ENCODE measurements around the gene ELMOD2. TPM values are rescaled to one million over a fixed set of nuclear protein-coding genes. Genes with fewer than 3 reads are reported as not detected.

The ELMOD2 gene
- total and polyA plus RNA-seq, 2 of the 13 experiments (the other 11 are each of a cell fraction or from before 2014, with no cell fraction given), result 10.2 to 38.1 TPM

GRCh38 chr4:140575489-140575888, 51.5 kb downstream of the ELMOD2 start (continued):
- TF ChIP-seq ZNF609 (CRISPR knock-in tag; IDR thresholded peaks at IDR 0.05; ENCODE audit: borderline replicate concordance) (no peak), CSRNP2 (CRISPR knock-in tag; conservative IDR thresholded peaks at IDR 0.05; ENCODE audit: low read depth) (no peak), KDM3A (CRISPR knock-in tag; IDR thresholded peaks at IDR 0.05; ENCODE audit: low read depth) (no peak), ZMAT5 (CRISPR knock-in tag; IDR thresholded peaks at IDR 0.05; ENCODE audit: borderline replicate concordance, low read depth) (no peak), ZNF615 (CRISPR knock-in tag; IDR thresholded peaks at IDR 0.05; ENCODE audit: borderline replicate concordance) (no peak), ZBTB46 (CRISPR knock-in tag; IDR thresholded peaks at IDR 0.05; ENCODE audit: borderline replicate concordance) (no peak), ZNF337 (CRISPR knock-in tag; IDR thresholded peaks at IDR 0.05; ENCODE audit: borderline replicate concordance, low read depth) (no peak)
